BE2C (cell line): Measurements from ENCODE around the gene FCRL5. TPM values are rescaled to one million over a fixed set of nuclear protein-coding genes. Genes with fewer than 3 reads are reported as not detected.

ENCODE experiments used
- DNase-seq: peaks from one replicate; pipeline ENCODE4 v3.0.0-alpha.2; 2020
- H3K27me3 ChIP-seq: fragments of 250-450 bp; sonication (Bioruptor Pico); 2 replicates; pipeline ENCODE4 v1.5.1; 2020; ENCODE audit warnings: mild to moderate bottlenecking
- H3K36me3 ChIP-seq: fragments of 250-450 bp; sonication (Bioruptor Pico); 2 replicates; pipeline ENCODE4 v1.5.1; 2020; ENCODE audit warnings: mild to moderate bottlenecking
- H3K4me1 ChIP-seq: fragments of 250-450 bp; sonication (Bioruptor Pico); 2 replicates; pipeline ENCODE4 v1.5.1; 2020
- H3K4me3 ChIP-seq: 2 replicates; pipeline ENCODE4 v1.5.1; 2011; ENCODE audit warnings: low read depth, low read length
- H3K9me3 ChIP-seq: fragments of 250-450 bp; sonication (Bioruptor Pico); 2 replicates; pipeline ENCODE4 v1.5.1; 2020
- CTCF ChIP-seq: IDR thresholded peaks from 2 replicates; pipeline ENCODE4 v1.5.1; 2012; ENCODE audit warnings: mild to moderate bottlenecking, low read depth, low read length
- polyA plus RNA-seq: library from polyadenylated mRNA; unstranded; fragments of >200 nt; gene quantifications from one replicate; pipeline ENCODE4 v1.2.1, GENCODE V29; 2012; ENCODE audit warnings: low read depth, missing spikeins; ENCODE audit not compliant: insufficient read length, insufficient read depth

The FCRL5 gene
- polyA plus RNA-seq = not detected

GRCh38 chr1:157551694-157552693, at the start of gene FCRL5:
Gene FCRL5 (minus strand): TSS chr1:157552515. CDS start chr1:157552362, 153 bp downstream.
- no peaks in the 10 kb centered on the region for H3K9me3 ChIP-seq
- no peak within 1 kb of the TSS for H3K4me3 ChIP-seq
- no peak for TF ChIP-seq CTCF
- H3K27me3 ChIP-seq = no peaks in the 10 kb centered on the region
- DNase-seq = no peak
- H3K4me1 ChIP-seq = no peaks in the 10 kb centered on the region
- no peaks in the 10 kb centered on the region for H3K36me3 ChIP-seq

- no peak overlapping the region for H3K4me3 ChIP-seq
- no peaks in the 10 kb centered on the region for H3K36me3 ChIP-seq
- no peaks in the 10 kb centered on the region for H3K9me3 ChIP-seq
- no peaks in the 10 kb centered on the region for H3K4me1 ChIP-seq
- TF ChIP-seq CTCF = no peak
- H3K27me3 ChIP-seq = 0 out of 2 replicates have a peak, but pooled peaks cover 3% of the 10 kb centered on the region
- no peak for DNase-seq
Observed at GRCh38 chr1:157600236-157600635, 47.9 kb upstream of the FCRL5 start.

- Histone ChIP-seq H3K27me3 (no peaks in the 10 kb centered on the region), H3K4me3 (no peak within 1 kb of the TSS), H3K36me3 (no peaks in the 10 kb centered on the region), H3K9me3 (no peaks in the 10 kb centered on the region), H3K4me1 (no peaks in the 10 kb centered on the region)
- no peak for TF ChIP-seq CTCF
- DNase-seq = no peak
Observed at GRCh38 chr1:157597959-157598667, 45.8 kb upstream of the FCRL5 start, which contains the start of gene FCRL4. Gene FCRL4 (minus strand): TSS chr1:157598085. CDS start chr1:157597944, 141 bp downstream.

- Histone ChIP-seq H3K4me1 (no peaks in the 10 kb centered on the region), H3K4me3 (no peak overlapping the region), H3K36me3 (no peaks in the 10 kb centered on the region), H3K27me3 (no peaks in the 10 kb centered on the region), H3K9me3 (no peaks in the 10 kb centered on the region)
- DNase-seq = no peak
- no peak for TF ChIP-seq CTCF
Observed at GRCh38 chr1:157596384-157596783, 44.1 kb upstream of the FCRL5 start.

- Histone ChIP-seq H3K4me3 (no peak overlapping the region), H3K27me3 (no peaks in the 10 kb centered on the region), H3K4me1 (no peaks in the 10 kb centered on the region), H3K9me3 (no peaks in the 10 kb centered on the region), H3K36me3 (no peaks in the 10 kb centered on the region)
- no peak for DNase-seq
- no peak for TF ChIP-seq CTCF
Observed at GRCh38 chr1:157595356-157595755, 43.0 kb upstream of the FCRL5 start.
